ENCODE results near the gene GDNF.
A peak's percentile ranks its signal among the peaks of the same experiment; 100 is the strongest.

Gene GDNF

DNA sequence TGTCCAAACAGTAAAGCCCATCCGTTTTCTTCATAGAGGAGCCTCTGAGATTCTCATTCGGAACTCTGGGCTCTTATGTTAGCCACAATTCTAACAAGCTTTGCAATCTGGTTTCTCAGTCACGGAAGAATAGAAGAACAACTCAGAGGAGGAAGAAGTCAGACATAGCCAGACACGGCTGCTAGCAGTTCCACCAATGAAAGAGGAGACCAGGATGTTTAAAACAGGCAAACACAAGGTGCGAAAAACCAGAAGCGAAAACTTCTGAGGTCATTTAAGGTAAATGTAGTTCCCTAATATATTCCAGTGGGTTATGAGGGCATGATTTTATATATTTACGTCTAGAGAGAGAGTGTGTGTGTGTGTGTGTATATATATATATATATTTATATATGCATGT lies 34.1 kb upstream of the GDNF start:
- TF ChIP-seq CSDC2 (CRISPR knock-in tag; IDR thresholded peaks at IDR 0.05) (no peak), RARB (CRISPR knock-in tag; IDR thresholded peaks at IDR 0.05) (no peak), PATZ1 (CRISPR knock-in tag; IDR thresholded peaks at IDR 0.05; ENCODE audit: borderline replicate concordance) (no peak), GLIS3 (CRISPR knock-in tag; IDR thresholded peaks at IDR 0.05) (no peak), ZNF8 (CRISPR knock-in tag; IDR thresholded peaks at IDR 0.05) (no peak), TOX (CRISPR knock-in tag; IDR thresholded peaks at IDR 0.05; ENCODE audit: borderline replicate concordance) (no peak), ZNF565 (CRISPR knock-in tag; conservative IDR thresholded peaks at IDR 0.05; ENCODE audit: low read depth) (no peak), PPARA (CRISPR knock-in tag; IDR thresholded peaks at IDR 0.05; ENCODE audit: borderline replicate concordance) (no peak)
- TF ChIP-seq, protein P1, sequence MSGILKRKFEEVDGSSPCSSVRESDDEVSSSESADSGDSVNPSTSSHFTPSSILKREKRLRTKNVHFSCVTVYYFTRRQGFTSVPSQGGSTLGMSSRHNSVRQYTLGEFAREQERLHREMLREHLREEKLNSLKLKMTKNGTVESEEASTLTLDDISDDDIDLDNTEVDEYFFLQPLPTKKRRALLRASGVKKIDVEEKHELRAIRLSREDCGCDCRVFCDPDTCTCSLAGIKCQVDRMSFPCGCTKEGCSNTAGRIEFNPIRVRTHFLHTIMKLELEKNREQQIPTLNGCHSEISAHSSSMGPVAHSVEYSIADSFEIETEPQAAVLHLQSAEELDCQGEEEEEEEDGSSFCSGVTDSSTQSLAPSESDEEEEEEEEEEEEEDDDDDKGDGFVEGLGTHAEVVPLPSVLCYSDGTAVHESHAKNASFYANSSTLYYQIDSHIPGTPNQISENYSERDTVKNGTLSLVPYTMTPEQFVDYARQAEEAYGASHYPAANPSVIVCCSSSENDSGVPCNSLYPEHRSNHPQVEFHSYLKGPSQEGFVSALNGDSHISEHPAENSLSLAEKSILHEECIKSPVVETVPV (CRISPR knock-in tag; IDR thresholded peaks at IDR 0.05), result no peak
- no peak for ATAC-seq

DNA sequence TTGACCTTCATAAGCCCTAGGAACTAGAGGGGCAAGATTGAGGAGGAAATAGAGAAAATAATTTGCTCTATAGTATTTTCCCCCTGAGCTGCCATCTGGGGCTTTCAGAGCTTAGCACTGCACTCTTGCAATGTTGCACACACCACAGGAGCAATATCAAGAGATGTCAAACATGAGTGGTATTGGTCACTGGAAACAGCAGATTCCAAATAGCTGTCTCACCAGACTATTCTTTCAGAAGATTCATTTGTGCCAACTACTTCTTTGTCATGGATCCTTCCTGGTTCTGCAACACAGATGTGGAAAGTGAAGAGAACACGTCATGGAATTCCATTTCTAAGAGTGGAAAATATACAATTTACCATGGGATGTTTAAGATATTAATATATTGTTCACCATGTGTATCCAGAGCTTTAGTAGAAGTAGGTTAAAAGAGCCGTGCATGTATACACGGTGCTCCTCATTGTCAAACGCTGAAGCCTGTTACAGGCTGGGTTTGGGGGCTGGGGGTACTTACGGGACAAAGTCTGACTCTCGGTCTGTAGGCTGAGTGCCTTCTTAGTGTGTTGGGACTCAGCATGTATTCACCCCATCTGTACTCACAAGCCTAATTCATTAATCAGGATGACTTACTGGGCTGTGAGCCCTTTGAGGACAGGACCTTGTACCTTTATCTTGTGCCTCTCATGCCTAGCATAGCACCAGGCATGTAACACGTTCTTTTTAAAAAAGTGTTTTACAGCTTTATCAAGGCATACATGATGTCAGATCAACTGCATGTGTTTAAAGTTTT lies 31.4 kb upstream of the GDNF start:
- peak; percentile 69; the same call in 2 of the 3 replicates for ATAC-seq
- no peak for TF ChIP-seq ZFP3 (CRISPR knock-in tag; IDR thresholded peaks at IDR 0.05)
- TF ChIP-seq ZC3H10 (CRISPR knock-in tag; IDR thresholded peaks at IDR 0.05), result no peak
- no peak for TF ChIP-seq ZNF70 (CRISPR knock-in tag; IDR thresholded peaks at IDR 0.05)
- TF ChIP-seq SNAI2 (CRISPR knock-in tag; IDR thresholded peaks at IDR 0.05), result no peak
- no peak for TF ChIP-seq GLIS3 (CRISPR knock-in tag; IDR thresholded peaks at IDR 0.05)
- TF ChIP-seq TOX (CRISPR knock-in tag; IDR thresholded peaks at IDR 0.05; ENCODE audit: borderline replicate concordance), result no peak
- no peak for TF ChIP-seq CSDC2 (CRISPR knock-in tag; IDR thresholded peaks at IDR 0.05)
- TF ChIP-seq PATZ1 (CRISPR knock-in tag; IDR thresholded peaks at IDR 0.05; ENCODE audit: borderline replicate concordance), result no peak
- no peak for TF ChIP-seq ISL1 (CRISPR knock-in tag; IDR thresholded peaks at IDR 0.05)
- TF ChIP-seq CREB5 (CRISPR knock-in tag; IDR thresholded peaks at IDR 0.05; ENCODE audit: low read depth), result no peak
- no peak for TF ChIP-seq ZNF8 (CRISPR knock-in tag; IDR thresholded peaks at IDR 0.05)
- no peak for TF ChIP-seq ZNF565 (CRISPR knock-in tag; conservative IDR thresholded peaks at IDR 0.05; ENCODE audit: low read depth)
- no peak for TF ChIP-seq ARNTL (CRISPR knock-in tag; IDR thresholded peaks at IDR 0.05; ENCODE audit: borderline replicate concordance, low read depth)
- TF ChIP-seq, protein P2, sequence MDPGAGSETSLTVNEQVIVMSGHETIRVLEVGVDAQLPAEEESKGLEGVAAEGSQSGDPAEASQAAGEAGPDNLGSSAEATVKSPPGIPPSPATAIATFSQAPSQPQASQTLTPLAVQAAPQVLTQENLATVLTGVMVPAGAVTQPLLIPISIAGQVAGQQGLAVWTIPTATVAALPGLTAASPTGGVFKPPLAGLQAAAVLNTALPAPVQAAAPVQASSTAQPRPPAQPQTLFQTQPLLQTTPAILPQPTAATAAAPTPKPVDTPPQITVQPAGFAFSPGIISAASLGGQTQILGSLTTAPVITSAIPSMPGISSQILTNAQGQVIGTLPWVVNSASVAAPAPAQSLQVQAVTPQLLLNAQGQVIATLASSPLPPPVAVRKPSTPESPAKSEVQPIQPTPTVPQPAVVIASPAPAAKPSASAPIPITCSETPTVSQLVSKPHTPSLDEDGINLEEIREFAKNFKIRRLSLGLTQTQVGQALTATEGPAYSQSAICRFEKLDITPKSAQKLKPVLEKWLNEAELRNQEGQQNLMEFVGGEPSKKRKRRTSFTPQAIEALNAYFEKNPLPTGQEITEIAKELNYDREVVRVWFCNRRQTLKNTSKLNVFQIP (CRISPR knock-in tag; IDR thresholded peaks at IDR 0.05; ENCODE audit: borderline replicate concordance, low read depth), result no peak

GRCh38 chr5:37869216-37869615 lies 29.4 kb upstream of the GDNF start:
- ATAC-seq, result no peak
- TF ChIP-seq ZFP30 (CRISPR knock-in tag; IDR thresholded peaks at IDR 0.05) (no peak), TCF4 (CRISPR knock-in tag; IDR thresholded peaks at IDR 0.05; ENCODE audit: borderline replicate concordance) (no peak), ESRRG (CRISPR knock-in tag; IDR thresholded peaks at IDR 0.05) (no peak), GLIS3 (CRISPR knock-in tag; IDR thresholded peaks at IDR 0.05) (no peak), ISL1 (CRISPR knock-in tag; IDR thresholded peaks at IDR 0.05) (no peak), CSDC2 (CRISPR knock-in tag; IDR thresholded peaks at IDR 0.05) (no peak), PPARA (CRISPR knock-in tag; IDR thresholded peaks at IDR 0.05; ENCODE audit: borderline replicate concordance) (no peak)
